ENCODE measurements around the gene CAMTA1. TPM values are rescaled to one million over a fixed set of nuclear protein-coding genes. Genes with fewer than 3 reads are reported as not detected.
A peak's percentile ranks its signal among the peaks of the same experiment; 100 is the strongest.

Gene CAMTA1
- total RNA-seq, 1 experiment from 2014 or later = 103 TPM

DNA sequence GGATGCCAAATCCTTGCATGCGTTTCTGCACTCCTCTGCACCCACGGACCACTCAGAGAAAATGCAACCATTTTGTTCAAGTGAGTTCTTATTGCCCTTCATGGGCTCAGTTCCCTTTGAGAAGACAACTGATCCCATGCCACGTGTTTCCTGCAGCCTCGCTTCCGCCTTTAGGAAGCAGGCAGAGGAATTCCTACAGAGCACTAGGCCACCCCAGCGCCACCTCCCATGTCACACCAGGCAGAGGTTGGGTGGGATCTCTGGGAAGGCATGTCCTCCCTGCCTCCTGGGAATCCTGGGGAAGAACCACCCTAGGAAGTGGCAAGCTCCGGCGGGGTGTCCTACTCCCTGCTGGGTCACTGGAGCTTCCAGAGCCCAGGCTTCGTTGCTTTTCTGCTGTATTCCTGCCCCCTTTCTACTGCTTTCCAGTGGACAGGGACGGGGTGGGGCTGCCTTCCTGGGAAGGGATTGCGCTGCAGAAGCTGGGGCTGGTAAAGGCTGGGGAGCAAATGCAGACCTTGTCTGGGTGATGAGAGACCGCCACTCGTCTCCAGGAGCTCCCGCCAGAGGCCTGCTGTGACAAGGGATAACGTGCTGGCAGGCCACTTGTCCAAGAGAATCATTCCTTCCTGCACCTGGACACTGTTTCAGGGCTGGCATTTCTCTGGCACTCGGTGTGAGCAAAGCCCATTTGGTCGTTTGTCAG is 507.6 kb downstream of the CAMTA1 start:
- no peak for DNase-seq
- peaks cover 24% of the 10 kb centered on the region for H3K9me3 ChIP-seq
- no peaks in the 10 kb centered on the region; the same call in 1 of the 2 replicates for H3K36me3 ChIP-seq
- no peak overlapping the region for H3K4me3 ChIP-seq
- no peaks in the 10 kb centered on the region for H3K27me3 ChIP-seq

DNA sequence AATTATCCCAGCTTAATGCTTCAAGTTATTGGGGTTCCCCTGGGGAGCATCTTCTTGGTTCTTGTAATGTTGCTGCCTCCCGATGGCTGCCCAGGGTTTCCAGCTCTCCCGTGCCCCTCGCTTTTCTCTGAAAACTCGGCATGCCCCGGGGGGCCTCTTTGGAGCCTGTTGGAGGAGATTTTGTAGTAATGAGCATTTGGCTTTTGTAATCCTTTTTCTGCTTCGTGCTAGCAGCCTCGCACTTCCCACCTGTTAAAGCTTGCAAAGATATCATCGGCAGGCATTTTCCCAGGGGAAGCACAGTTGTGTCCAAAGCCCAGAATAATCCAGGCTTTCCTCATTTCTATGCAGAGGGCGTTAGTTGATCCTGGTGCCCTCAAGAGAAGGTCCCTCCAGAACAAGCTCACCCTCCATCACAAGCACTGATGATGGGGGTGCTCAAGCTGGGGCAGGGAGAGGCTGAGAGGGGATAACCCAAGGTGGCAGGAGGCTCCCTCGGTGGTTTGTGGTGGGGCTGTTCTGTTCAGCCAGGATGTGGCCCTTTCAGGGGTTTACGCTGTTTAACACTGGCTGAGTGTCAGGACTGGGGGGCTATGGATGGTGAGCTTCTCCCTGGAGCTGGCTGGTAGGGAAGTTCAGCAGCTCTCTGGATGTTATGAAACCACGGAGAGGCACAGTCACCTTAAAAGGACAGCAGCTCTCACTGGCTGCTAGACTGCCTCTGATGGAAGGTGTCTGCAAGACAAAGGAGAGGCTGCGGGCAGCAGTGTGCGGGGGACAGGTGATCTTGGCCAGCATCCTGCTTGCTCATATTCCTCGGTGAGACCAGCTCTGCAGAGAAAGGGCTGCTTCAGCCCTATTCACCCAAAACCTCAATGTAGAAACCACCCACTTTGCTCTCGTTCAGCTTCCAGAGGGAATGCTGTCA is 508.7 kb downstream of the CAMTA1 start:
- Histone ChIP-seq H3K36me3 (no peaks in the 10 kb centered on the region; the same call in 1 of the 2 replicates), H3K9me3 (peaks cover 25% of the 10 kb centered on the region), H3K27me3 (no peaks in the 10 kb centered on the region), H3K4me3 (no peak overlapping the region)
- no peak for DNase-seq

GRCh38 chr1:7294636-7295035 is 509.4 kb downstream of the CAMTA1 start:
- peaks cover 25% of the 10 kb centered on the region for H3K9me3 ChIP-seq
- H3K27me3 ChIP-seq = no peaks in the 10 kb centered on the region
- no peak for DNase-seq
- no peak overlapping the region for H3K4me3 ChIP-seq
- H3K36me3 ChIP-seq = no peaks in the 10 kb centered on the region; the same call in 1 of the 2 replicates

DNA sequence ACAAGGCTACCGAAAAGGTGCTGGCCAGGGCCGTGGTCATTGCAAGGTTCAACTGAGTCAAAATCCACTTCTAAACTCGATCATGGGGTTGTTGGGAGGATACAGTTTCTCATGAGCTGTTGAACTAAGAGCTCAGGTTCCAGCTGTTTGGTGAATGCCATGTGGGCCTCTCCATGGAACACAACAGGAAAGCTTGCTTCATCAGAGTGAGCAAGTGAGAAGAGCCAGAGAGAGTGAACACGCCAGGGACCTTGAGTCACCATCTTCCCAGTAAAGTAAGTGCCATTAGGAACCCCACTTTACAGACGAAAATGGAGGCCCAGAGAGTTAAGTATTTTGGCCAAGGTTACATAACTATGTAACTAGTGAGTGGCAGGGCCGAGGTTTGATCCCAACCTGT is 510.7 kb downstream of the CAMTA1 start:
- no peaks in the 10 kb centered on the region for H3K27me3 ChIP-seq
- no peaks in the 10 kb centered on the region; the same call in 1 of the 2 replicates for H3K36me3 ChIP-seq
- DNase-seq = no peak
- H3K4me3 ChIP-seq = no peak overlapping the region
- peaks cover 25% of the 10 kb centered on the region for H3K9me3 ChIP-seq

- DNase-seq = no peak
- no peak overlapping the region for H3K4me3 ChIP-seq
Measured at GRCh38 chr1:7296968-7297367, 511.7 kb downstream of the CAMTA1 start.

GRCh38 chr1:7298145-7298544 is 512.9 kb downstream of the CAMTA1 start:
- DNase-seq = no peak
- H3K36me3 ChIP-seq = no peaks in the 10 kb centered on the region; the same call in 1 of the 2 replicates
- no peak overlapping the region for H3K4me3 ChIP-seq

More at GRCh38 chr1:7296968-7297367, 511.7 kb downstream of the CAMTA1 start:
- Histone ChIP-seq H3K36me3 (no peaks in the 10 kb centered on the region; the same call in 1 of the 2 replicates), H3K9me3 (peaks cover 25% of the 10 kb centered on the region), H3K27me3 (no peaks in the 10 kb centered on the region)

GRCh38 chr1:7298749-7299151 is 513.5 kb downstream of the CAMTA1 start:
- DNase-seq = no peak
- Histone ChIP-seq H3K9me3 (peaks cover 25% of the 10 kb centered on the region), H3K27me3 (no peaks in the 10 kb centered on the region), H3K4me3 (no peak overlapping the region), H3K36me3 (no peaks in the 10 kb centered on the region; the same call in 1 of the 2 replicates)

More at GRCh38 chr1:7298145-7298544, 512.9 kb downstream of the CAMTA1 start:
- peaks cover 25% of the 10 kb centered on the region for H3K9me3 ChIP-seq
- no peaks in the 10 kb centered on the region for H3K27me3 ChIP-seq

DNA sequence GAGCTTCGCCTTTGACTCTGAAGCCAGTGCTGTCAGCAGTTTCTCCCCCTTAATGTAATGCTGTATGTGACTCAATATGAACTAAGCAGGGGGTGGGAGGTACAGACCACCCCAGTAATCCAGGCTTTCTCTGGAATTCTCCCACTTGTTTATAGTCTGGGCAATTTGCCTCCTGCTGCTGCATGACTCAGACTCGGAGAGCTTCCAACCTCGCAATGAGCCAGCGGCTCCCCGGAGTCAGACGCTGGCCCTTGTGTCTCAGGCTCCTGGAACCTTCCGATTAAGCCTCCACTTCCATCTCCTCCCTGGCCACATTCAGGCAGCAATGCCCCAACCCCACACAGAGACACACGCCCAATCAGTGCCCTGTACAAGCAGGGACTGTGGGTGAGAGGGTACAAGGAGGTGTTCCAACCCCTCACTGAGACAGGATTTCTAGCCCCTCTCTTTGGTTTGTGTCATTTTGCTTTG is 514.1 kb downstream of the CAMTA1 start:
- H3K36me3 ChIP-seq = no peaks in the 10 kb centered on the region; the same call in 1 of the 2 replicates
- no peaks in the 10 kb centered on the region for H3K27me3 ChIP-seq
- H3K4me3 ChIP-seq = no peak overlapping the region
- peaks cover 25% of the 10 kb centered on the region for H3K9me3 ChIP-seq
- DNase-seq = peak; percentile 90

DNA sequence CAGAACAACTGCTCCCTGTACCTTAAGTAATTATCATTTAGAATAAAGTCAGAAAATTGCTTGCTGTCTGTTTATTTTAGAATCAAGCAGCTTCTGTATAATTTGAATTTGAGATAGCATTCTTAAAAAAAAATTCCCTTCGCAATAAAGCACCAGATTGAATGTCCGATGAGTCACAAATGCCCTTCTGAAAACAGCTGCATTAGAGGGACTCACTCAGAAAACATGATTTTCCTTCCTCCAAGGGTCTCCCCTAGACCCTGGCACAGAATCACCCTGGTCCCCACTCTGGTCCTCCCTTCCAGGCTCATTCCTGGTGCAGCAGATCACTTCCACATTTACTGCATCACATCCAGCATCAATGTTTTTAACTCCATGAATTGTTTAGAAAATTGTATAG is 514.7 kb downstream of the CAMTA1 start:
- DNase-seq = peak; percentile 94
- no peaks in the 10 kb centered on the region for H3K27me3 ChIP-seq
- H3K9me3 ChIP-seq = peaks cover 25% of the 10 kb centered on the region
- no peaks in the 10 kb centered on the region; the same call in 1 of the 2 replicates for H3K36me3 ChIP-seq
- no peak overlapping the region for H3K4me3 ChIP-seq

DNA sequence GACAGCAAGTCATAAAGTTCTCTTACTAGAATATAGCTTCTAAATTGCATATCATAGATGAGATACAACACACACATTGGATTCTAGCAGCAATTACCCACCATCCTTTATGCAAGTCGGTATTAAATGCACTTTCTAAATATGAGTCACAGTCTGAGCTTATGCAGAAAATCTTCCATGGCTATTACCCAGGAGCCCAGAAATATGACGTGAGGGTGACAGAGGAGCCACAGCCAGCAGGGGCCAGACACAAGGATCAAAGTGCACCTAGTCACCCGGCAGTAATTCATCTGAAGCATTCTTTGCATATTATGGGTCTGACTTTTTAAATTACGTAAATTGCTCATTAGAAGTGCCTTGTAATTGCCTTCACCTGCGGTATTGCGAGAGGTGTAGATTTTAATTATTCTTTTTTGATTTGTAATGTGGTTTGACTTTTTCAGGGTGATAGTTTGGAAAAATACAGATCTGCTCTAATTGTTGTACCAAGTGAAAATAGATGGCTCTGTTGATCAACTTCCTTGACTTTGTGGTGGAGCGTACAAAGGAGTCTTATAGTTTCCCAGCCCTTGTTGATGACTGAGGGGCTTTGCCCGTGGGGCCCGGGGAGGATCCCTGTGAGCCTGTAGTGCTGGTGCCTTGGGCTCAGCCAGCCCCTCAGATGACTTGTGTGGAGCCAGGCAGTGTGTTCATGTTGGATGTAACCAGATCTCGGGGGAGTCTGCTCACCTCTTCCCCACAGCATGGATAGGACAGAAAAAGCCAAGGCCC is 515.8 kb downstream of the CAMTA1 start:
- H3K27me3 ChIP-seq = no peaks in the 10 kb centered on the region
- H3K4me3 ChIP-seq = no peak overlapping the region
- peaks cover 27% of the 10 kb centered on the region for H3K9me3 ChIP-seq
- H3K36me3 ChIP-seq = no peaks in the 10 kb centered on the region; the same call in 1 of the 2 replicates
- DNase-seq = peak; percentile 85

DNA sequence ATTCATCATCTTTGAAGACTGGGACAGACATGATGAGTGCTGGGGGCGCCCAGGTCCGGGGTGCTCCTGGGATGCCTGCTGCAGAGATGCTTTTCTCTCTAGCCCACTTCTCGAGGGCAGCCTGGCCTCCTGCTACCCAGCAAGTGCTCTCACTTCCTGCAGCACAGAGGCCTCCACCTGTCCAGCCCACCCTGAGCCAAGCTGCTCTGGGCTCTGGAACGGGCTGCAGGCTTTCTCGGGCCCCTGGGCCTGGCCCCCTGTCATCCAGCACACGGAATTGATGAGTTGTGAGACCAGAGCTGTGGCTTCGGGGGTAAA is 516.4 kb downstream of the CAMTA1 start:
- peaks cover 21% of the 10 kb centered on the region for H3K9me3 ChIP-seq
- H3K4me3 ChIP-seq = no peak overlapping the region
- H3K36me3 ChIP-seq = no peaks in the 10 kb centered on the region; the same call in 1 of the 2 replicates
- H3K27me3 ChIP-seq = no peaks in the 10 kb centered on the region
- no peak for DNase-seq

GRCh38 chr1:7302126-7302525 is 516.9 kb downstream of the CAMTA1 start:
- H3K36me3 ChIP-seq = no peaks in the 10 kb centered on the region; the same call in 1 of the 2 replicates
- H3K4me3 ChIP-seq = no peak overlapping the region
- no peak for DNase-seq
- no peaks in the 10 kb centered on the region for H3K27me3 ChIP-seq
- H3K9me3 ChIP-seq = peaks cover 16% of the 10 kb centered on the region

DNA sequence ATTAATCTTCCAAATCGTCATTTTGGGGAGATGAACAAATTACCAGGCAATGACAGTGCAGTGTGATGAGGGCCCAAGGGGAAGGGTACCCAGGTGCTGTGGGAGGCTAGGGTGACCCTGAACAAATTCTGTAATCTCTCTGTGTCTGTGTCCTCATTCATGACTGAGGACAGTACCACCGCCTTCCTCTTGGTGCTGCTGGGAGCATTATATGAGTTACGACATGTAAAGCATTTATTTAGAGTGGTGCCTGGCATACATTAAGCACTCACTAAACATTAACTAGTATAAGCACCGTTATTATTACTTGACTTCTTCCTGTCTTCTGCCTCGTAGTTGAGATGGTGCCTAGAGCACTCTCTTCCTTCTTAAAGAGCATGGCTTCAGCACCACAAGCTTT is 517.6 kb downstream of the CAMTA1 start:
- no peaks in the 10 kb centered on the region for H3K36me3 ChIP-seq
- no peaks in the 10 kb centered on the region for H3K27me3 ChIP-seq
- no peak overlapping the region for H3K4me3 ChIP-seq
- H3K9me3 ChIP-seq = peaks cover 9% of the 10 kb centered on the region
- DNase-seq = no peak

- H3K27me3 ChIP-seq = no peaks in the 10 kb centered on the region
- H3K9me3 ChIP-seq = peaks cover 4% of the 10 kb centered on the region; the same call in 1 of the 2 replicates
- H3K36me3 ChIP-seq = no peaks in the 10 kb centered on the region
- no peak overlapping the region for H3K4me3 ChIP-seq
- no peak for DNase-seq
Measured at GRCh38 chr1:7303554-7304317, 518.5 kb downstream of the CAMTA1 start.

GRCh38 chr1:7313081-7313546 is 527.9 kb downstream of the CAMTA1 start:
- Histone ChIP-seq H3K36me3 (no peaks in the 10 kb centered on the region), H3K4me3 (no peak overlapping the region), H3K9me3 (no peaks in the 10 kb centered on the region), H3K27me3 (no peaks in the 10 kb centered on the region)
- DNase-seq = no peak

GRCh38 chr1:7313826-7314225 is 528.6 kb downstream of the CAMTA1 start:
- DNase-seq = no peak
- Histone ChIP-seq H3K9me3 (no peaks in the 10 kb centered on the region), H3K27me3 (no peaks in the 10 kb centered on the region), H3K4me3 (no peak overlapping the region), H3K36me3 (no peaks in the 10 kb centered on the region)
